ENCODE measurements around the gene ALPL.

The ALPL gene

GRCh38 chr1:21511579-21512522 is 2.6 kb downstream of the ALPL start:
- no peak for TF ChIP-seq CTCF (IDR thresholded peaks at IDR 0.05)

- no peak for TF ChIP-seq CTCF (IDR thresholded peaks at IDR 0.05)
Observed at GRCh38 chr1:21514245-21514644, 5.0 kb downstream of the ALPL start.

- TF ChIP-seq CTCF (IDR thresholded peaks at IDR 0.05), result no peak
Observed at GRCh38 chr1:21517161-21517589, 8.0 kb downstream of the ALPL start.

- no peak for TF ChIP-seq CTCF (IDR thresholded peaks at IDR 0.05)
Observed at GRCh38 chr1:21517660-21518480, 8.6 kb downstream of the ALPL start.

- no peak for TF ChIP-seq CTCF (IDR thresholded peaks at IDR 0.05)
Observed at GRCh38 chr1:21518774-21519455, 9.7 kb downstream of the ALPL start.

GRCh38 chr1:21520899-21521716 is 11.9 kb downstream of the ALPL start:
- no peak for TF ChIP-seq CTCF (IDR thresholded peaks at IDR 0.05)

Data from LNCAP (cell line).